Neural cell (in vitro differentiated cells): Measurements from ENCODE around the gene TYW1B.
"Not testable (repeated sequence)": the region's sequence is repeated elsewhere in the genome, so short reads cannot be mapped to it uniquely, and the experiment has no call there.

Source experiments
- MXI1 ChIP-seq: fragments of 450-650 bp; conservative IDR thresholded peaks from 2 replicates; pipeline ENCODE4 v1.6.1; 2014; ENCODE audit warnings: antibody characterized with exemption, mild to moderate bottlenecking; ENCODE audit not compliant: poor library complexity, severe bottlenecking
- POLR2AphosphoS5 ChIP-seq: IDR thresholded peaks from 2 replicates; pipeline ENCODE4 v1.6.1; 2012
- TAF1 ChIP-seq: IDR thresholded peaks from 2 replicates; pipeline ENCODE4 v1.6.1; 2012; ENCODE audit warnings: low read depth
- TF ChIP-seq, protein P1 (sequence below): fragments of 450-650 bp; IDR thresholded peaks from 2 replicates; pipeline ENCODE4 v1.5.1; 2014; ENCODE audit warnings: antibody characterized with exemption, mild to moderate bottlenecking, moderate library complexity; ENCODE audit not compliant: poor library complexity, severe bottlenecking

- TF ChIP-seq, protein P1, sequence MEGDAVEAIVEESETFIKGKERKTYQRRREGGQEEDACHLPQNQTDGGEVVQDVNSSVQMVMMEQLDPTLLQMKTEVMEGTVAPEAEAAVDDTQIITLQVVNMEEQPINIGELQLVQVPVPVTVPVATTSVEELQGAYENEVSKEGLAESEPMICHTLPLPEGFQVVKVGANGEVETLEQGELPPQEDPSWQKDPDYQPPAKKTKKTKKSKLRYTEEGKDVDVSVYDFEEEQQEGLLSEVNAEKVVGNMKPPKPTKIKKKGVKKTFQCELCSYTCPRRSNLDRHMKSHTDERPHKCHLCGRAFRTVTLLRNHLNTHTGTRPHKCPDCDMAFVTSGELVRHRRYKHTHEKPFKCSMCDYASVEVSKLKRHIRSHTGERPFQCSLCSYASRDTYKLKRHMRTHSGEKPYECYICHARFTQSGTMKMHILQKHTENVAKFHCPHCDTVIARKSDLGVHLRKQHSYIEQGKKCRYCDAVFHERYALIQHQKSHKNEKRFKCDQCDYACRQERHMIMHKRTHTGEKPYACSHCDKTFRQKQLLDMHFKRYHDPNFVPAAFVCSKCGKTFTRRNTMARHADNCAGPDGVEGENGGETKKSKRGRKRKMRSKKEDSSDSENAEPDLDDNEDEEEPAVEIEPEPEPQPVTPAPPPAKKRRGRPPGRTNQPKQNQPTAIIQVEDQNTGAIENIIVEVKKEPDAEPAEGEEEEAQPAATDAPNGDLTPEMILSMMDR, result not testable (repeated sequence)
- TF ChIP-seq POLR2AphosphoS5, MXI1, TAF1: not testable (repeated sequence)
Observed at GRCh38 chr7:72806851-72807250, 21.1 kb downstream of the TYW1B start.
